ENCODE measurements around the gene ZNF366.

The ZNF366 gene

DNA sequence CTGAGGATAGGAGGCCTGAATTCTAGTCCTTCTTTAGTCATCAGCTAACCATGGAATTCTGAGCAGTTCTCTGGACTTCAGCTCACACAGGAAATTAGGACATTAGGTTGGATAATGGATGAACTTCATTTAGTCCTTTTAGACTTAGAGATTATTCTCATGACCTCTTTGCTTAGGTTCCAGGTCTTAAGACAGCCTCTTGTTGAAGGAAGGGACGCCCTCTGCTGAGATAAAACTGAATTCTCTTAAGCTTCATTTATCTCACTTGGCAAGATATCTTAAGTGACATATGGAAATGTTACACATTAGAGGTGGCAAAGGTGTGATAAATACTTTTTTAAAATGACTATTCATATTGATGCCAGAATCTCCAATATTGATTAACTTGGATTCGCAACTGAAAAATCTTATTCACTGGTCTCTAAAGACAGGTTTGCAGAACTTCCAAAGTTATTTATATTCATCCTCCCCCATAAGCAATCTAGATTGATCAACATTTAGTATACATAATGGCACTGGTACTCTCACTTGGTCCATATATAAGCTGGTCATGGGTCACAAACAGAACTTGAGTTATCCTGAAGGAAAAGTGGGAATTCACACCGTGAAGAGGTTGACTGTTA lies 16.9 kb upstream of the ZNF366 start:
- TF ChIP-seq, protein P1, sequence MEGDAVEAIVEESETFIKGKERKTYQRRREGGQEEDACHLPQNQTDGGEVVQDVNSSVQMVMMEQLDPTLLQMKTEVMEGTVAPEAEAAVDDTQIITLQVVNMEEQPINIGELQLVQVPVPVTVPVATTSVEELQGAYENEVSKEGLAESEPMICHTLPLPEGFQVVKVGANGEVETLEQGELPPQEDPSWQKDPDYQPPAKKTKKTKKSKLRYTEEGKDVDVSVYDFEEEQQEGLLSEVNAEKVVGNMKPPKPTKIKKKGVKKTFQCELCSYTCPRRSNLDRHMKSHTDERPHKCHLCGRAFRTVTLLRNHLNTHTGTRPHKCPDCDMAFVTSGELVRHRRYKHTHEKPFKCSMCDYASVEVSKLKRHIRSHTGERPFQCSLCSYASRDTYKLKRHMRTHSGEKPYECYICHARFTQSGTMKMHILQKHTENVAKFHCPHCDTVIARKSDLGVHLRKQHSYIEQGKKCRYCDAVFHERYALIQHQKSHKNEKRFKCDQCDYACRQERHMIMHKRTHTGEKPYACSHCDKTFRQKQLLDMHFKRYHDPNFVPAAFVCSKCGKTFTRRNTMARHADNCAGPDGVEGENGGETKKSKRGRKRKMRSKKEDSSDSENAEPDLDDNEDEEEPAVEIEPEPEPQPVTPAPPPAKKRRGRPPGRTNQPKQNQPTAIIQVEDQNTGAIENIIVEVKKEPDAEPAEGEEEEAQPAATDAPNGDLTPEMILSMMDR (IDR thresholded peaks at IDR 0.05; ENCODE audit: low read depth, low read length, missing control alignments), result peak; percentile 45
- no peak overlapping the region for H3K4me3 ChIP-seq (replicated peaks; ENCODE audit: low read depth, low read length)
- peak; percentile 55 for DNase-seq (ENCODE audit: extremely low read depth, low read depth)

DNA sequence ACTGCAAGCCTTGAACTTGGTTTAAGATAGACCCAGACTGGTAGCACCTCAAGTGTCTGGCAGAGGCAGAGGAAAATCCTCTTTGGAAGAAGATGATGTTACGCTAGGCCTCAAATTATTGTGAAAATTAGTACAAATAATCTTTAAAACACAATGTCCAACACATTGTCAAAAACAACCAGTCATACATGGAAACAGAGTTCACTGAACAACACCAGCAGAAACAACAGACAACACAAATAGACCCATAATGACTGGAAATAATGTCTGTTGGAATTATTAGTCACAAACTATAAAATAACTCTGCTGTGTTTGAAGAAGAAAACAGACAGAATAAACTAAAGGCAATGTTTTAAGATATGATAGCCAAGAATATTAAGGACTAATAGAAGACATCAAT lies 15.4 kb upstream of the ZNF366 start:
- H3K4me3 ChIP-seq (replicated peaks; ENCODE audit: low read depth, low read length), result no peak overlapping the region
- TF ChIP-seq, protein P1 (IDR thresholded peaks at IDR 0.05; ENCODE audit: low read depth, low read length, missing control alignments), result no peak
- DNase-seq (ENCODE audit: extremely low read depth, low read depth), result no peak

DNA sequence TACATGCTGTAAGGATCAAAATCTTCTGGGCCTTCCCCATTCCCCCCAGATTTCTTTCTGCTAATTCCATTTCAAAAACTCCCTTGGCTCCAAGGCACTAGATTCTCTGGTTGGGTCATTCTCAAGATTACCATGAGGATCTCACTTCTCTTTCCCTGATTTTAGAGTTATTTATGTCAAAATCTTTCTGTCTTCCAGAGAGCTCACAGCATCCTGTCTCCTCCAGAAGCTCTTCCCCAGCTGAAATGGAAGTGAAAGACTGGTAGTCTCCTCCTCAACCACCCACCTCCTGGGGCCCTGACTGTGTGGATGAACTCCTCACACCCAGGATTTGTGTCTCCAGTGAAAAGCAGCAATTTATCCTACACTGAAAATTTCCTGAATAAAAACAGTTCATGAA lies 11.9 kb upstream of the ZNF366 start:
- no peak for DNase-seq (ENCODE audit: extremely low read depth, low read depth)
- H3K4me3 ChIP-seq (replicated peaks; ENCODE audit: low read depth, low read length), result no peak overlapping the region
- TF ChIP-seq, protein P1 (IDR thresholded peaks at IDR 0.05; ENCODE audit: low read depth, low read length, missing control alignments), result no peak

DNA sequence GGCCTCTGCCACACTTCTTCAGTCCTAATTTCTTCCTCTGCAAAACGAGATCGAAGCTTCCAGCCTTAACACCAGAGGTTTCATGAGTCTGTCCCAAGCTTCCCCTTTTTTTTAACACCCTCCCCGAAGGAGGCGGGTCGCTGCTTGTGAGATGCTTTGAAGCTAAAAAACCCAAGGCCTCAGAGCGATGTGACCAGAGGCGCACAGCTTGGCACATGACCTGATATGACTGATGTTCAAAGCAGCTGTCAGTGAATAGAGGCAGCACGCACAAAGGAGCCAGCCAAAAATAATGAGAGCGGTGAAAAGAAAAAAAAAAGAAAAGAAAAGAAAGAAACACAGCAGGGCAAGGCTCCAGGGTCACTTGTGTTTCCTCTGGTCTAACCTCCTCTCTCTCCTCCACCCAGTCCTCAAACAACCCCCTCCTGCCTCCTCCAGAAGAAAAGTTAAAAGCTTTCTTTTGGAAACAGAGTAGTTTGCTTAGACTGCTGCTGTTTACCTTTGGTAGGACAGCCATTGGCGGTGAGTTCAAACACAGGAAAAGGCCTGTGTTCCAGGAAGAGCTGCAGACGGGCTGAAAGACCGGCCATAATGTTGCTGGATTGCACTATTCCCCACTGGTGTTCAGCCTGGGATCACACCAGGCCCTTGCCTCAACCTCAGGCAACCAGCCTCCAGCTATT lies 10.9 kb upstream of the ZNF366 start:
- TF ChIP-seq, protein P1 (IDR thresholded peaks at IDR 0.05; ENCODE audit: low read depth, low read length, missing control alignments), result no peak
- no peak for DNase-seq (ENCODE audit: extremely low read depth, low read depth)
- no peak overlapping the region for H3K4me3 ChIP-seq (replicated peaks; ENCODE audit: low read depth, low read length)

DNA sequence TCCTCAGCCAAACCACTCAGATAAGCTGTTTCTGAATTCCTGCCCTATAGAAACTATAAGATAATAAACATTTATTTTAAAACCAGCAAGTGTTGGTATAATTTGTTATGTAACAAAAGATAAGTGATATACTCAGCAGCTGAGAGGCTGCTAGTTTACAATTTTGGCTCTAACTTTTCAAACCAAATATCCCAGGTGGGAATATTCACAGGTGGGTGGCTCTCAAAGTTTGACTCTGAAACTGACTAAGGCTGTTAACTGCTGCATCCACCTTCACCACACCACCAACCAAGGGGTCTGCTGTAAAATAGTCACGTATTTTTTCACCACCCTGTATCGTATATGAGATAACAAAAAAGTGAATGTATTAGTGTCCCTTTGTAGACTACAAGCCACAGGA lies 9.7 kb upstream of the ZNF366 start:
- TF ChIP-seq, protein P1 (IDR thresholded peaks at IDR 0.05; ENCODE audit: low read depth, low read length, missing control alignments), result no peak
- DNase-seq (ENCODE audit: extremely low read depth, low read depth), result no peak
- H3K4me3 ChIP-seq (replicated peaks; ENCODE audit: low read depth, low read length), result no peak overlapping the region

DNA sequence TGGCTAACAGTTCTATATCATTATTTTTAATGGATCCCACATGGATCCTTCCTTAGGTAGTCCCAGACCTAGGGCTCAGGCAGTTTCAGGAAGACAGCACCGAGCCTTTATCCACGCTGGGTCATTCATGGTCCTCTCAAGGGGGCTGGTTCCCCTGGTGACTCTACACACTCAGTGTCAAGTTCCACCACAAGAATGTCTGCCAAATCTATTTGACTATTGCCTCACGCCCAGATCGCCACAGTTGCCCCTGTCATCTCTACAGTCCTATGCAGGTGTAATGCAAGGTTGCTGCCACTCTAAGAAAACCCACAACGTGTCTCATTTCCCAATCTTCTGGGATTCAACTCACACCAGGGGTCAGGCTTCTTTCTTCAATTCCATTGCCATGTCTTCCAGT lies 8.0 kb upstream of the ZNF366 start:
- H3K4me3 ChIP-seq (replicated peaks; ENCODE audit: low read depth, low read length), result no peak overlapping the region
- DNase-seq (ENCODE audit: extremely low read depth, low read depth), result no peak
- TF ChIP-seq, protein P1 (IDR thresholded peaks at IDR 0.05; ENCODE audit: low read depth, low read length, missing control alignments), result no peak

DNA sequence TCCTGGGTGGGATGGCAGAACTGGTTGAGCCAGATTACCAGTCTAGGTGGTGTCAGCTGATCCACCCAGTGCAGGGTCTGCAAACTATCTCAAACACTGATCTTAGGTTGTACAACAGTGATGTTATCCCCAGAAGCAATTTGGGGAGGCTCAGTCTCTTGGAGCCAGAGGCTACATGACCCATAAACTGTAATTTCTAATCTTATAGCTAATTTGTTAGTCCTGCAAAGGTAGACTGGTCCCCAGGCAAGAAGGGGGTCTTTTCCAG lies 5.3 kb upstream of the ZNF366 start:
- H3K4me3 ChIP-seq (replicated peaks; ENCODE audit: low read depth, low read length), result no peak overlapping the region
- DNase-seq (ENCODE audit: extremely low read depth, low read depth), result no peak
- TF ChIP-seq, protein P1 (IDR thresholded peaks at IDR 0.05; ENCODE audit: low read depth, low read length, missing control alignments), result no peak

Data from HFF-Myc (cell line).